Measurements from ENCODE around the gene ABCG2. TPM values are rescaled to one million over a fixed set of nuclear protein-coding genes. Genes with fewer than 3 reads are reported as not detected.

ABCG2 gene
- total RNA-seq, 1 donor from 2014 or later: 21.5 TPM

DNA sequence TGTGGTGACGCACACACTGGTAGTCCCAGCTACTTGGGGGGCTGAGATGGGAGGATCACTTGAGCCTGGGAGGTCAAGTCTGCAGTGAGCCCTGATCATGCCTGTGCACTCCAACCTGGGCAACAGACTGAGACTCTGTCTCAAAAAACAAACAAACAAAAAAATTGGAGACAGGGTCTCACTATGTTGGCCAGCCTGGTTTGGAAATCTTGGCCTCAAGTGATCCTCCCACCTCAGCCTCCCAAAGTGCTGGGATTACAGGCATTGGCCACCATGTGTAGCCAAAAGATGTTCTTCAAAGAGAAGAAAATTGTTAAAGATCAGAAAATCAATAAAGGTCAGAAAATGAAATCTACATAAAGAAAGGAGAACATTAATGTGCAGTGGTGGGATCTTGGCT is 41.7 kb upstream of the ABCG2 start:
- no peak for DNase-seq (ENCODE audit: extremely low spot score, unreplicated experiment)
- H3K9me3 Mint-ChIP-seq: no peaks in the 10 kb centered on the region
- no peaks in the 10 kb centered on the region for H3K27me3 Mint-ChIP-seq
- no peaks in the 10 kb centered on the region for H3K36me3 Mint-ChIP-seq
- no peak overlapping the region for H3K4me3 Mint-ChIP-seq
- no peak overlapping the region for H3K27ac Mint-ChIP-seq
- TF ChIP-seq, protein P1, sequence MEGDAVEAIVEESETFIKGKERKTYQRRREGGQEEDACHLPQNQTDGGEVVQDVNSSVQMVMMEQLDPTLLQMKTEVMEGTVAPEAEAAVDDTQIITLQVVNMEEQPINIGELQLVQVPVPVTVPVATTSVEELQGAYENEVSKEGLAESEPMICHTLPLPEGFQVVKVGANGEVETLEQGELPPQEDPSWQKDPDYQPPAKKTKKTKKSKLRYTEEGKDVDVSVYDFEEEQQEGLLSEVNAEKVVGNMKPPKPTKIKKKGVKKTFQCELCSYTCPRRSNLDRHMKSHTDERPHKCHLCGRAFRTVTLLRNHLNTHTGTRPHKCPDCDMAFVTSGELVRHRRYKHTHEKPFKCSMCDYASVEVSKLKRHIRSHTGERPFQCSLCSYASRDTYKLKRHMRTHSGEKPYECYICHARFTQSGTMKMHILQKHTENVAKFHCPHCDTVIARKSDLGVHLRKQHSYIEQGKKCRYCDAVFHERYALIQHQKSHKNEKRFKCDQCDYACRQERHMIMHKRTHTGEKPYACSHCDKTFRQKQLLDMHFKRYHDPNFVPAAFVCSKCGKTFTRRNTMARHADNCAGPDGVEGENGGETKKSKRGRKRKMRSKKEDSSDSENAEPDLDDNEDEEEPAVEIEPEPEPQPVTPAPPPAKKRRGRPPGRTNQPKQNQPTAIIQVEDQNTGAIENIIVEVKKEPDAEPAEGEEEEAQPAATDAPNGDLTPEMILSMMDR (conservative IDR thresholded peaks at IDR 0.05): no peak
- H3K4me1 Mint-ChIP-seq (ENCODE audit: unreplicated experiment): peaks cover 18% of the 10 kb centered on the region

DNA sequence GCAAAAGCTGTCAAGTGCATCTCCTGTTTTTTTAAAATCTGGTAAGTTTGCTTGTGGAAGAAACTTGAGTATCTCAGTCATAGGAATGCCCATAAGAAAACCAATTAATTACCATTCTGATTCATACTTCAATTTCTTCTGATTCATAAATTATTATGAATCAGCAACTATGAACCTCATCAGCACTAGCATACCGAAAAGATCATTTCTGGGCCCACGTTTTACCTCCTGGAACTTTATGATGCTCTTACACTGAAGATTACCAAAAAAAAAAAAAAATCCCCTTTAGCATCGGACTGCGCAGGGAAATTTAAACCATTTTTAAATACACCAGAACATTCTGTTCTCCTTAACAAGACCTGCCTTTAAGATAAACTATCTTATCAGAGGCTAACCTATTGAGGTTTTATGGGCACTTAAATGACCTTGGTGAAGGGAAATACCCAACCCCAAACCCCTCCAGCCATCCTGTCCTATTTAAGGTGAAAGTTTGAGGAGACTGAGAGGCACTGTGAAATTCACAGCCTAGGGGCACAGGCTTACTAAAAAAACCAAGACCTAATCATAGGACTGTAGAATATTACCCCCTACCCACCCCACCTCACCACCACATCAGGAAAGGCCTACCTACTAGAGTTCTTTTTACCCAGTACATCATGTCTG is 38.2 kb upstream of the ABCG2 start:
- Mint-ChIP-seq H3K9me3 (no peaks in the 10 kb centered on the region), H3K36me3 (no peaks in the 10 kb centered on the region), H3K4me1 (ENCODE audit: unreplicated experiment) (peaks cover 16% of the 10 kb centered on the region), H3K4me3 (no peak overlapping the region), H3K27me3 (no peaks in the 10 kb centered on the region), H3K27ac (no peak overlapping the region)
- DNase-seq (ENCODE audit: extremely low spot score, unreplicated experiment): no peak
- TF ChIP-seq, protein P1 (conservative IDR thresholded peaks at IDR 0.05): no peak

DNA sequence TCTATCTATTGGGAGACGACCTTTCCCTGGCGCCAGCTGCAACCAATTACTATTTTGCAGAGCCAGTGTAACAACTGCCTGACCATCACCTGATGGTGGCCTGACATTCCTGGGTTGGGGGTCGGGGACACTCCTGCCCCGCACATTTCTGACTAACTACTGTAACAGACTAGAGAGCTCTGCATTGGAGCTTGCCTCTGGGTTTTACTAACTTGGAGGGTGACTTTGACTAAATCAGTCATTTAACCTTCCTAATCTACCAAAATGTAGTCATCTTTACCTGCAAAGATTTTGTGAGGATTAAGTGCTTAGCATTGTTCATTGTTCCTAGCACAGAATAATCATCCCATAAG is 37.5 kb upstream of the ABCG2 start:
- Mint-ChIP-seq H3K4me3 (no peak overlapping the region), H3K9me3 (no peaks in the 10 kb centered on the region), H3K27ac (peak overlapping the region; percentile 53), H3K36me3 (no peaks in the 10 kb centered on the region), H3K4me1 (ENCODE audit: unreplicated experiment) (peaks cover 16% of the 10 kb centered on the region), H3K27me3 (no peaks in the 10 kb centered on the region)
- TF ChIP-seq, protein P1 (conservative IDR thresholded peaks at IDR 0.05): no peak
- no peak for DNase-seq (ENCODE audit: extremely low spot score, unreplicated experiment)

- H3K4me3 Mint-ChIP-seq: no peak overlapping the region
- no peak for DNase-seq (ENCODE audit: extremely low spot score, unreplicated experiment)
- no peaks in the 10 kb centered on the region for H3K27me3 Mint-ChIP-seq
- peak overlapping the region; percentile 53 for H3K27ac Mint-ChIP-seq
- no peaks in the 10 kb centered on the region for H3K9me3 Mint-ChIP-seq
- TF ChIP-seq, protein P1 (conservative IDR thresholded peaks at IDR 0.05): no peak
- H3K4me1 Mint-ChIP-seq (ENCODE audit: unreplicated experiment): peaks cover 16% of the 10 kb centered on the region
- H3K36me3 Mint-ChIP-seq: no peaks in the 10 kb centered on the region
Observed at GRCh38 chr4:88195328-88196012, 37.0 kb upstream of the ABCG2 start.

DNA sequence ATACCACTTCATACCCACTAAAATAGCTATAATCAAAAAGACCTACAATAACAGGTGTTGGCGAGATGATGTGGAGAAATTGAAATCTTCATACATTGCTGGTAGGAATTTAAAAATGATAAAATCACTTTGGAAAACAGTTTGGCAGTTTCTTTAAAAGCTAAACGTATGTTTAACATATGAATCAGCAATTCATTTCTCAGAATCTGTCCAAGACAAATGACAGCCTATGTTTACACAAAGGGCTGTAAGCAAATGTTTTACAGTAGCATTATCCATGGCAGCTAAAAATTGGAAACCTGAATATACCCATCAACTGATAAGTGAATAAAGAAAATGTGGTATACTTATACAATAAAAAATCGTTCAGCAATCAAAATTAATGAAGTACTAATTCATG is 33.0 kb upstream of the ABCG2 start:
- no peaks in the 10 kb centered on the region for H3K9me3 Mint-ChIP-seq
- no peak overlapping the region for H3K4me3 Mint-ChIP-seq
- no peaks in the 10 kb centered on the region for H3K27me3 Mint-ChIP-seq
- no peak overlapping the region for H3K27ac Mint-ChIP-seq
- H3K4me1 Mint-ChIP-seq (ENCODE audit: unreplicated experiment): peaks cover 20% of the 10 kb centered on the region
- DNase-seq (ENCODE audit: extremely low spot score, unreplicated experiment): no peak
- no peaks in the 10 kb centered on the region for H3K36me3 Mint-ChIP-seq
- TF ChIP-seq, protein P1 (conservative IDR thresholded peaks at IDR 0.05): no peak

Measured in type B pancreatic cell (in vitro differentiated cells).